ENCODE results near the gene FLRT2. TPM values are rescaled to one million over a fixed set of nuclear protein-coding genes. Genes with fewer than 3 reads are reported as not detected.

FLRT2 gene
- total and polyA plus RNA-seq, 11 donors, result 0.61 to 41.9 (median 3.1) TPM

- Histone ChIP-seq H3K27ac (peak overlapping the region in 5 of 12 donors; percentile 11 to 43 (median 14)), H3K4me1 (peaks cover 0 to 26% (median 12%) of the 10 kb centered on the region in 12 donors), H3K9me3 (no peaks in the 10 kb centered on the region), H3K36me3 (no peaks in the 10 kb centered on the region), H3K4me3 (peak overlapping the region in 7 of 12 donors; percentile 10 to 80 (median 63)), H3K27me3 (peaks cover 0 to 39% (median 27%) of the 10 kb centered on the region in 9 donors)
- DNase-seq (no peak), ATAC-seq (peak in 2 of 4 donors; percentile 41 to 46)
- 33 to 47% (median 43%) methylated on average over 8 of the region's 8 CpGs for WGBS, 4 donors
- TF ChIP-seq POLR2A (IDR thresholded peaks at IDR 0.05), result no peak
- TF ChIP-seq, protein P1, sequence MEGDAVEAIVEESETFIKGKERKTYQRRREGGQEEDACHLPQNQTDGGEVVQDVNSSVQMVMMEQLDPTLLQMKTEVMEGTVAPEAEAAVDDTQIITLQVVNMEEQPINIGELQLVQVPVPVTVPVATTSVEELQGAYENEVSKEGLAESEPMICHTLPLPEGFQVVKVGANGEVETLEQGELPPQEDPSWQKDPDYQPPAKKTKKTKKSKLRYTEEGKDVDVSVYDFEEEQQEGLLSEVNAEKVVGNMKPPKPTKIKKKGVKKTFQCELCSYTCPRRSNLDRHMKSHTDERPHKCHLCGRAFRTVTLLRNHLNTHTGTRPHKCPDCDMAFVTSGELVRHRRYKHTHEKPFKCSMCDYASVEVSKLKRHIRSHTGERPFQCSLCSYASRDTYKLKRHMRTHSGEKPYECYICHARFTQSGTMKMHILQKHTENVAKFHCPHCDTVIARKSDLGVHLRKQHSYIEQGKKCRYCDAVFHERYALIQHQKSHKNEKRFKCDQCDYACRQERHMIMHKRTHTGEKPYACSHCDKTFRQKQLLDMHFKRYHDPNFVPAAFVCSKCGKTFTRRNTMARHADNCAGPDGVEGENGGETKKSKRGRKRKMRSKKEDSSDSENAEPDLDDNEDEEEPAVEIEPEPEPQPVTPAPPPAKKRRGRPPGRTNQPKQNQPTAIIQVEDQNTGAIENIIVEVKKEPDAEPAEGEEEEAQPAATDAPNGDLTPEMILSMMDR (IDR thresholded peaks at IDR 0.05), result peak; percentile 12 to 65 (median 42)
- intact Hi-C loops (cut with DNase I), result loop anchor here in 7 of 10 donors (10.0 kb wide), 1 partner anchor 1531 kb away; no protein-coding TSS in a partner anchor
These were observed 6.3 kb downstream of the FLRT2 start for GRCh38 chr14:85535991-85536832.

DNA sequence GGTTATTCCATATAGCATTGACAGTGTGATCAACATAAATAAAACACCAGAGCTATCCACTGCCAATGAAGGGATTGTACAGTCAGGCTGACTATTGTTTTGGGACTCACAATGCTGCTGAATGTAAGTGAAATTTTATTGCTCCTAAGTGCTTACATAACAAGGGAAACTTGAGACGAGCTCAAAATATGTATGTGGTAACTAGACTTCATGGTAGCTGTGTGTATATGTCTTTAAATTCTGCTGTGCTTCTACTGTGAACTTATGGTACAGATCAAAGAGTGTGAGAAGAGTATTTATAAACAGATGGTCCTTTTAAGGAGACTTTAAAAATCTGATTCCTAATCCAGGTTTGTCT is 6.9 kb downstream of the FLRT2 start:
- ATAC-seq, result no peak

DNA sequence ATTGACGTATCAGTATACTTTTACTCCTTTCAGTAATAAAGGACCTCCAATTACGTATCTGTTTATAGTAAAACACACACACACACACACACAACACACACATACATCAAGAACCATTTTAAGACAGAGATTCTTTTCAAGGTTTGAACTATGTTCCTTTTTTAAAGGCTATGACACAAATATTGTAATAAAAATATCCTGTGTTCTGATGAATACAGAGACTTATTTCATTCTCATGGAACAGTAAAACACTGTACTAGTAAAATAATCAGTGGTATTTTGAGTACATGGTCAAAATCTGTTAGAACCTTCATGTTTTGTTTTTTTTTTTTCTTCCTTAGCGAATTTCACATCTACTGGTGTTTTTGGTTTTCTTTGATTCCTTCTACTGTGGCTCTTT is 7.6 kb downstream of the FLRT2 start:
- 72 to 88% (median 82%) methylated on average over 3 of the region's 3 CpGs for WGBS, 4 donors
- Histone ChIP-seq H3K4me1 (peaks cover 0 to 17% (median 5%) of the 10 kb centered on the region in 12 donors), H3K9me3 (no peaks in the 10 kb centered on the region), H3K27me3 (peaks cover 0 to 28% (median 15%) of the 10 kb centered on the region in 9 donors), H3K27ac (no peak overlapping the region), H3K36me3 (no peaks in the 10 kb centered on the region), H3K4me3 (no peak overlapping the region)
- intact Hi-C loops (cut with DNase I), result loop anchor here in 7 of 10 donors (10.0 kb wide), 1 partner anchor 1533 kb away; no protein-coding TSS in a partner anchor
- no peak for ATAC-seq
- DNase-seq, result no peak
- no peak for TF ChIP-seq POLR2A (IDR thresholded peaks at IDR 0.05)
- TF ChIP-seq, protein P1 (IDR thresholded peaks at IDR 0.05), result no peak

More for the DNA sequence above, 6.9 kb downstream of the FLRT2 start:
- Histone ChIP-seq H3K27me3 (peaks cover 0 to 33% (median 23%) of the 10 kb centered on the region in 9 donors), H3K9me3 (no peaks in the 10 kb centered on the region), H3K4me1 (peaks cover 0 to 21% (median 9%) of the 10 kb centered on the region in 12 donors), H3K36me3 (no peaks in the 10 kb centered on the region), H3K27ac (peak overlapping the region in 1 of 12 donors; percentile 11), H3K4me3 (peak overlapping the region in 3 of 12 donors; percentile 34 to 80 (median 71))
- 50 to 70% (median 68%) methylated on average over 1 of the region's 1 CpG for WGBS, 4 donors
- intact Hi-C loops (cut with DNase I), result loop anchor here in 7 of 10 donors (10.0 kb wide), 1 partner anchor 1532 kb away; no protein-coding TSS in a partner anchor
- no peak for TF ChIP-seq POLR2A (IDR thresholded peaks at IDR 0.05)
- TF ChIP-seq, protein P1 (IDR thresholded peaks at IDR 0.05), result no peak
- DNase-seq, result no peak

GRCh38 chr14:85538636-85539035 is 8.7 kb downstream of the FLRT2 start:
- DNase-seq, result no peak
- intact Hi-C loops (cut with DNase I), result loop anchor here in 7 of 10 donors (10.0 kb wide), 1 partner anchor 1534 kb away; no protein-coding TSS in a partner anchor
- ATAC-seq, result no peak

More at GRCh38 chr14:85538636-85539035, 8.7 kb downstream of the FLRT2 start:
- no peaks in the 10 kb centered on the region for H3K36me3 ChIP-seq
- TF ChIP-seq POLR2A (IDR thresholded peaks at IDR 0.05), result no peak
- TF ChIP-seq, protein P1 (IDR thresholded peaks at IDR 0.05), result no peak
- H3K27me3 ChIP-seq, result peaks cover 0 to 17% (median 8%) of the 10 kb centered on the region in 9 donors
- H3K9me3 ChIP-seq, result no peaks in the 10 kb centered on the region
- H3K4me3 ChIP-seq, result no peak overlapping the region
- no peak overlapping the region for H3K27ac ChIP-seq
- WGBS, 4 donors, result 62 to 79% (median 74%) methylated on average over 2 of the region's 2 CpGs
- peaks cover 0 to 12% (median 0%) of the 10 kb centered on the region in 12 donors for H3K4me1 ChIP-seq
